Ovary (tissue), 9 donors: ENCODE measurements around the gene TOP3A. TPM values are rescaled to one million over a fixed set of nuclear protein-coding genes. Genes with fewer than 3 reads are reported as not detected.

Source experiments
- DNase-seq, 5 donors: peaks; one replicate each; pipeline ENCODE4 v3.0.0-alpha.2; 2019 to 2020
- H3K27ac ChIP-seq, 2 donors: fragments of 200-600 bp; one replicate each; pipeline versions ENCODE4 v1.5.1 to v1.8.0; 2019 to 2022
- H3K27me3 ChIP-seq: fragments of 200-600 bp; one replicate; pipeline ENCODE4 v1.8.0; 2022
- H3K36me3 ChIP-seq: fragments of 200-600 bp; sonication (generic); one replicate; pipeline ENCODE4 v1.5.1; 2019
- H3K4me1 ChIP-seq: one replicate; pipeline ENCODE4 v1.8.1; 2013; ENCODE audit warnings: mild to moderate bottlenecking, moderate library complexity; ENCODE audit not compliant: insufficient read depth
- H3K4me3 ChIP-seq: fragments of 200-600 bp; sonication (generic); one replicate; pipeline ENCODE4 v1.5.1; 2017
- H3K9me3 ChIP-seq, 2 donors: fragments of 200-600 bp in 1 of 2; sonication (generic) in 1 of 2; one replicate each; pipeline versions ENCODE4 v1.5.1 to v1.8.1; 2013 to 2019; ENCODE audit warnings: mild to moderate bottlenecking in 1 of 2, moderate library complexity in 1 of 2
- EP300 ChIP-seq: sonication (generic); formaldehyde crosslinking; IDR thresholded peaks from one replicate; pipeline ENCODE4 v1.6.1; 2017; ENCODE audit warnings: antibody characterized with exemption
- POLR2A ChIP-seq: fragments of 450-650 bp; IDR thresholded peaks from one replicate; pipeline ENCODE4 v1.6.1; 2017; ENCODE audit warnings: antibody characterized with exemption, mild to moderate bottlenecking, moderate library complexity
- WGBS, 3 donors: extraction: QIAGEN DNeasy Blood & Tissue Kit in 1 of 3; methylation state at CpG; one replicate each; pipeline versions ENCODE4 v1.1.5 to v1.1.7; 2013 to 2017; 5-methylcytosine and 5-hydroxymethylcytosine counted together
- intact Hi-C, 4 donors: fragments of 100-400 bp; cut with DNase I; formaldehyde crosslinking; loops; one replicate each; pipeline versions ENCODE4 v1.11.0 to v1.15.1; 2022 to 2023
- polyA plus RNA-seq, 2 donors: library from polyadenylated mRNA; stranded (reverse); fragments of 200-250 nt in 1 of 2; fragments of 350-450 nt in 1 of 2; fragmentation: Illumina TruSeq in 1 of 2; extraction: RNeasy Lipid Tissue Mini Kit (QIAGEN cat#74804) in 1 of 2; gene quantifications; one replicate each; pipeline ENCODE4 v1.2.3, GENCODE V29; 2013 to 2014
- total RNA-seq, 7 donors: library from RNA; depleted of rRNA in 2 of 7; stranded (reverse); fragments of >200 nt in 2 of 7; fragmentation: NEBNext Ultra II Directional in 3 of 7; extraction: Animal tissue kit (Norgen Biotek cat#: 25700) in 3 of 7; gene quantifications; one replicate each; pipeline versions ENCODE4 v1.1.0 to v1.2.4, GENCODE V29; 2016 to 2023
- TF ChIP-seq, protein P1 (sequence below), 3 donors: fragments of 450-650 bp in 2 of 3; fragments of 200-600 bp in 1 of 3; IDR thresholded peaks; one replicate each; pipeline versions ENCODE4 v1.5.1 to v1.8.0; 2016 to 2022; ENCODE audit warnings: antibody characterized with exemption in 3 of 3, mild to moderate bottlenecking in 1 of 3
- donor health status: DM: no; HTN: no; CAD: no; lungs with moderate emphysema.
- donor health status: DM: no; HTN: no; CAD: no.
- donor health status: Bipolar disorder and iron deficiency.
- donor health status: DM: yes; HTN: yes; CAD: no.
- donor health status: DM: no; HTN: no; CAD: no.
- donor health status: DM: yes; HTN: yes; CAD: no.

The TOP3A gene
- total and polyA plus RNA-seq, 9 donors, result 12.6 to 35.7 (median 21.3) TPM

- H3K4me3 ChIP-seq, result no peak overlapping the region
- 91 to 100% (median 94%) methylated on average over 4 of the region's 4 CpGs for WGBS, 3 donors
- intact Hi-C loops, result no loop called here
Observed at GRCh38 chr17:18280249-18280648, 34.5 kb downstream of the TOP3A start.

DNA sequence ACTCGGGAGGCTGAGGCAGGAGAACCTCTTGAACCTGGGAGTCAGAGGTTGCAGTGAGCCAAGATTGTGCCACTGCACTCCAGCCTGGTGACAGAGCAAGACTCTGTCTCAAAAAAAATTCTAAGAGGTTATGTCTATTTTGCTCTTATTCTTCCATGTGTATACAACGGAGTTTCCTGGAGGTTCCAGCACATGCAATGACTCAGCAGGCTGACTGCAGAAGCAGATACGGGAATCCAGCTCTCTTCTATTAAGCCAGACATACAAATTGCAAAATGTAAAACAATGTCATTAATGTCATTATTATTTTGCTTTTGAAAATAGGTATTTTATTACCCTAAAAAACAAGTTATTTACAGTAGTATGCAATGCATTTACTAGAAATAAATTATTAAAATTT is 35.9 kb downstream of the TOP3A start:
- Histone ChIP-seq H3K36me3 (no peaks in the 10 kb centered on the region), H3K9me3 (no peaks in the 10 kb centered on the region), H3K4me3 (no peak overlapping the region), H3K27ac (no peak overlapping the region), H3K4me1 (no peaks in the 10 kb centered on the region), H3K27me3 (no peaks in the 10 kb centered on the region)
- TF ChIP-seq, protein P1, sequence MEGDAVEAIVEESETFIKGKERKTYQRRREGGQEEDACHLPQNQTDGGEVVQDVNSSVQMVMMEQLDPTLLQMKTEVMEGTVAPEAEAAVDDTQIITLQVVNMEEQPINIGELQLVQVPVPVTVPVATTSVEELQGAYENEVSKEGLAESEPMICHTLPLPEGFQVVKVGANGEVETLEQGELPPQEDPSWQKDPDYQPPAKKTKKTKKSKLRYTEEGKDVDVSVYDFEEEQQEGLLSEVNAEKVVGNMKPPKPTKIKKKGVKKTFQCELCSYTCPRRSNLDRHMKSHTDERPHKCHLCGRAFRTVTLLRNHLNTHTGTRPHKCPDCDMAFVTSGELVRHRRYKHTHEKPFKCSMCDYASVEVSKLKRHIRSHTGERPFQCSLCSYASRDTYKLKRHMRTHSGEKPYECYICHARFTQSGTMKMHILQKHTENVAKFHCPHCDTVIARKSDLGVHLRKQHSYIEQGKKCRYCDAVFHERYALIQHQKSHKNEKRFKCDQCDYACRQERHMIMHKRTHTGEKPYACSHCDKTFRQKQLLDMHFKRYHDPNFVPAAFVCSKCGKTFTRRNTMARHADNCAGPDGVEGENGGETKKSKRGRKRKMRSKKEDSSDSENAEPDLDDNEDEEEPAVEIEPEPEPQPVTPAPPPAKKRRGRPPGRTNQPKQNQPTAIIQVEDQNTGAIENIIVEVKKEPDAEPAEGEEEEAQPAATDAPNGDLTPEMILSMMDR (IDR thresholded peaks at IDR 0.05), result no peak
- TF ChIP-seq POLR2A (no peak), EP300 (no peak)
- no peak for DNase-seq
- intact Hi-C loops, result loop anchor here in 1 of 4 donors (10.0 kb wide), 1 partner anchor 74 kb away; no protein-coding TSS in a partner anchor
- WGBS, 3 donors, result 63 to 83% (median 75%) methylated on average over 3 of the region's 3 CpGs

More at GRCh38 chr17:18280249-18280648, 34.5 kb downstream of the TOP3A start:
- no peaks in the 10 kb centered on the region for H3K4me1 ChIP-seq
- H3K27ac ChIP-seq, result no peak overlapping the region
- no peak for DNase-seq
- H3K36me3 ChIP-seq, result no peaks in the 10 kb centered on the region
- TF ChIP-seq EP300 (no peak), POLR2A (no peak)
- TF ChIP-seq, protein P1 (IDR thresholded peaks at IDR 0.05), result no peak
- H3K9me3 ChIP-seq, result no peaks in the 10 kb centered on the region
- no peaks in the 10 kb centered on the region for H3K27me3 ChIP-seq

GRCh38 chr17:18277076-18277475 is 37.7 kb downstream of the TOP3A start:
- no peaks in the 10 kb centered on the region for H3K36me3 ChIP-seq
- no peak for DNase-seq
- no peaks in the 10 kb centered on the region for H3K9me3 ChIP-seq
- H3K4me1 ChIP-seq, result no peaks in the 10 kb centered on the region
- 82 to 96% (median 93%) methylated on average over 1 of the region's 1 CpG for WGBS, 3 donors
- no peaks in the 10 kb centered on the region for H3K27me3 ChIP-seq
- intact Hi-C loops, result loop anchor here in 1 of 4 donors (10.0 kb wide), 1 partner anchor 72 kb away; no protein-coding TSS in a partner anchor
- H3K27ac ChIP-seq, result no peak overlapping the region
- H3K4me3 ChIP-seq, result no peak overlapping the region
- TF ChIP-seq EP300 (no peak), POLR2A (no peak)
- TF ChIP-seq, protein P1 (IDR thresholded peaks at IDR 0.05), result no peak

DNA sequence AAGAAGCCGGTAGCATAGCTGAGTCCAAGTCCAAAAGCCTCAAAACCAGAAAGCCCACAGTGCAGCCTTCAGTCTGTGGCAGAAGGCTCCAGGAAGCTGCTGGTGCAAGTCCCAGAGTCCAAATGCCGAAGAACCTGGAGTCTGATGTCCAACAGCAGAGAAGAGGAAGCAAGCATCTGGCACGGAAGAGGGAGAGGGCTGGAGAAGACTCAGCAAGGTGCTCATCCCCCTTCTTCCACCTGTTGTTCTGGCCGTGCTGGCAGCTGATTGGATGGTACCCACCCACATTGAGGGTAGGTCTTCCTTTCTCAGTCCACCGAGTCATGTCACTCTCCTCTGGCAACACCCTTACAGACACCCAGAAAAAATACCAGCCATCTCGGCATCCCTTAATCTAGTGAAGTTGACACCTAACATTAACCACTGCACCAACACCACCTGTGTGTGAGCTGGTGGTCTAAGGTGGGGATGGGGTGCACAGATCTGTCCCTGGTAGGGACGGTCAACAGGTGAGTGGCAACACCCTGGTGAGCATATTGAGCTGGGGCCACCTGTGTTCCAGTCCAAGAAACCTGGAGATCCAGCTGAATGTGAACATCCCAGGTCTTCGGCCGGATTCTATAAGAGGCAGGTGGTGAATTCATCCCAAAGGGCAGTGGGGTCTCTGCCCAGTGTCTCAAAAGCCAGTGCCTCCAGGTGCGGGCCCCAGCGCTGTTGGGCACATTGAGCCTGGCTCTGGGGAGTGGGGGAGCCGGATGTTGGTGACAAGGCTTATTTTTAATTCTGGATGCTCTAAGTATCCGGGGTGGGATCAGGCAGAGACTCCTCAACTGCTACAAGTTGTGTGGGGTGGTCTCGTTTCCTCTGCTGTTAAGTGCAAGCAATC is 44.5 kb downstream of the TOP3A start:
- H3K4me1 ChIP-seq, result no peaks in the 10 kb centered on the region
- TF ChIP-seq, protein P1 (IDR thresholded peaks at IDR 0.05), result no peak
- no peaks in the 10 kb centered on the region for H3K9me3 ChIP-seq
- no peaks in the 10 kb centered on the region for H3K27me3 ChIP-seq
- H3K36me3 ChIP-seq, result no peaks in the 10 kb centered on the region
- DNase-seq, result no peak
- intact Hi-C loops, result loop anchor here in 1 of 4 donors (10.0 kb wide), 1 partner anchor 65 kb away; no protein-coding TSS in a partner anchor
- no peak overlapping the region for H3K4me3 ChIP-seq
- 70 to 81% (median 75%) methylated on average over 14 of the region's 14 CpGs for WGBS, 3 donors
- no peak overlapping the region for H3K27ac ChIP-seq
